ENCODE results near the gene ANTXR1.

Gene ANTXR1

GRCh38 chr2:69053416-69053965, 40.5 kb downstream of the ANTXR1 start:
- no peak for TF ChIP-seq CTCF (IDR thresholded peaks at IDR 0.05; ENCODE audit: low read depth, low read length)
- H3K4me3 ChIP-seq (replicated peaks in 1 of 2; ENCODE audit: low read depth in 2 of 2, low read length in 2 of 2): no peak overlapping the region
- peak in 1 of 2 donors; percentile 37 for DNase-seq (ENCODE audit: low read depth in 2 of 2)

DNA sequence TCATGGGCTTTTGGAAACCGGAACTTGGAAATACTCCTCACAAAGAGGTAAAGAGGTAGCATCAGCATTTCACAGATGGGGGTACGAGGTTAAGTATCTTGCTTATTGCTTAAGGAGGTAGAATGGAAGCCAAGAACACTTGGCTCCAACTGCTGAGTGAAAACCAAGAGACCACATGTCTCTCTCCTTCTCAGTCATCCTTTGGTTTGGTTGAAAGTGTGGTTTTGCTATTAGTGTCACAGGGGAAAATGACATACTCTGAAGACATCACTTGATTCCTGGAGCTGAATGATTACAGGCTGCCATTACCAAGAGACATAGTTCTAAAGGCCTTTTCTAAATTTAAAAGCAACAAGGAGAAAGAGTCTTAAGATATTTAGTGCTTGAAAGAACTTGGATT, 41.5 kb downstream of the ANTXR1 start:
- DNase-seq (ENCODE audit: low read depth in 2 of 2): peak in 1 of 2 donors; percentile 48
- no peak overlapping the region for H3K4me3 ChIP-seq (replicated peaks in 1 of 2; ENCODE audit: low read depth in 2 of 2, low read length in 2 of 2)
- no peak for TF ChIP-seq CTCF (IDR thresholded peaks at IDR 0.05; ENCODE audit: low read depth, low read length)

GRCh38 chr2:69055688-69056470, 42.9 kb downstream of the ANTXR1 start:
- DNase-seq (ENCODE audit: low read depth in 2 of 2): no peak
- H3K4me3 ChIP-seq (replicated peaks in 1 of 2; ENCODE audit: low read depth in 2 of 2, low read length in 2 of 2): no peak overlapping the region
- no peak for TF ChIP-seq CTCF (IDR thresholded peaks at IDR 0.05; ENCODE audit: low read depth, low read length)

- no peak overlapping the region for H3K4me3 ChIP-seq (replicated peaks in 1 of 2; ENCODE audit: low read depth in 2 of 2, low read length in 2 of 2)
- no peak for TF ChIP-seq CTCF (IDR thresholded peaks at IDR 0.05; ENCODE audit: low read depth, low read length)
- DNase-seq (ENCODE audit: low read depth in 2 of 2): no peak
Observed at GRCh38 chr2:69057660-69058059, 44.7 kb downstream of the ANTXR1 start.

DNA sequence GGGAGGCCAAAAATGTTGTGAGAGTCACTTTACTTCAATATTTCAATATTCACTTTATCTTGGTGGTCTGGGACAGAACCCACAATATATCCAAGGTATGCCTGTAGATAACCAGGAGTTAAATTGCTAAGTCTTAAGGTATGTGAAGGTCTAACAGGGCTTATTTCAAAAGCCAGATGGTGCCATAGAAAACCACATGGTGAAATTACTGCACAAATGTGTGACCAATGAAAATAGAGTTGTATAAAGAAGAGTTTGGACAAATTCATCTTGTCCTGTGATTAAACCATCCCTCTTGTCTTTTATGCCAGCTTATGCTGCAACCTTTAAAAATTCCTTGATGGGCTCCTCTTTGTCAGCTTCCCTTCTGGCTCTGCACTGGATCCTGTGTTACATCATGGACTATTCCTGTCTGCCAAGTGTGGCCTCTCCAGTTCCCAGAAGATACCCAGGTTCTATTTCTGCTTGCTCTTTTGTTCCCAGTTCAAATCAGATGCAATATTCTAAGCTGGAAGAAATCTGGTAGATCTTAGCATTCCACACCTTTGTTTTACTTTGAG, 46.8 kb downstream of the ANTXR1 start:
- H3K4me3 ChIP-seq (replicated peaks in 1 of 2; ENCODE audit: low read depth in 2 of 2, low read length in 2 of 2): no peak overlapping the region
- TF ChIP-seq CTCF (IDR thresholded peaks at IDR 0.05; ENCODE audit: low read depth, low read length): no peak
- peak; percentile 42 to 58 for DNase-seq (ENCODE audit: low read depth in 2 of 2)

GRCh38 chr2:69060938-69061501, 48.0 kb downstream of the ANTXR1 start:
- no peak overlapping the region for H3K4me3 ChIP-seq (replicated peaks in 1 of 2; ENCODE audit: low read depth in 2 of 2, low read length in 2 of 2)
- no peak for TF ChIP-seq CTCF (IDR thresholded peaks at IDR 0.05; ENCODE audit: low read depth, low read length)
- no peak for DNase-seq (ENCODE audit: low read depth in 2 of 2)
